ENCODE data around the gene S100A6.
A peak's percentile ranks its signal among the peaks of the same experiment; 100 is the strongest.
"Not testable (repeated sequence)": the region's sequence is repeated elsewhere in the genome, so short reads cannot be mapped to it uniquely, and the experiment has no call there.

Gene S100A6

GRCh38 chr1:153535242-153536011 lies at the start of gene S100A6:
Gene S100A6 (minus strand): TSS chr1:153535991. CDS start chr1:153535339, 652 bp downstream.
- no peak for DNase-seq (ENCODE audit: low read depth in 2 of 2)

- no peak for DNase-seq (ENCODE audit: low read depth in 2 of 2)
Observed at GRCh38 chr1:153585006-153585405, 49.2 kb upstream of the S100A6 start.

GRCh38 chr1:153583976-153584375 lies 48.2 kb upstream of the S100A6 start:
- no peak for DNase-seq (ENCODE audit: low read depth in 2 of 2)

GRCh38 chr1:153583514-153583913 lies 47.7 kb upstream of the S100A6 start:
- DNase-seq (ENCODE audit: low read depth in 2 of 2) = not testable (repeated sequence)

GRCh38 chr1:153582836-153583235 lies 47.0 kb upstream of the S100A6 start:
- not testable (repeated sequence) for DNase-seq (ENCODE audit: low read depth in 2 of 2)

- DNase-seq (ENCODE audit: low read depth in 2 of 2) = no peak
Observed at GRCh38 chr1:153578936-153579335, 43.1 kb upstream of the S100A6 start.

GRCh38 chr1:153578490-153578889 lies 42.7 kb upstream of the S100A6 start:
- DNase-seq (ENCODE audit: low read depth in 2 of 2) = no peak

- DNase-seq (ENCODE audit: low read depth in 2 of 2) = no peak
Observed at GRCh38 chr1:153577624-153578051, 41.8 kb upstream of the S100A6 start.

- DNase-seq (ENCODE audit: low read depth in 2 of 2) = no peak
Observed at GRCh38 chr1:153577138-153577537, 41.3 kb upstream of the S100A6 start.

GRCh38 chr1:153575497-153575896 lies 39.7 kb upstream of the S100A6 start:
- DNase-seq (ENCODE audit: low read depth in 2 of 2) = not testable (repeated sequence)

- not testable (repeated sequence) for DNase-seq (ENCODE audit: low read depth in 2 of 2)
Observed at GRCh38 chr1:153575081-153575491, 39.3 kb upstream of the S100A6 start.

GRCh38 chr1:153573351-153573750 lies 37.6 kb upstream of the S100A6 start:
- no peak for DNase-seq (ENCODE audit: low read depth in 2 of 2)

- DNase-seq (ENCODE audit: low read depth in 2 of 2) = peak; percentile 57 to 64
Observed at GRCh38 chr1:153572569-153573015, 36.8 kb upstream of the S100A6 start.

GRCh38 chr1:153571706-153572105 lies 35.9 kb upstream of the S100A6 start:
- no peak for DNase-seq (ENCODE audit: low read depth in 2 of 2)

- no peak for DNase-seq (ENCODE audit: low read depth in 2 of 2)
Observed at GRCh38 chr1:153570874-153571273, 35.1 kb upstream of the S100A6 start.

GRCh38 chr1:153569465-153569864 lies 33.7 kb upstream of the S100A6 start:
- DNase-seq (ENCODE audit: low read depth in 2 of 2) = no peak

- peak; percentile 82 to 83 for DNase-seq (ENCODE audit: low read depth in 2 of 2)
Observed at GRCh38 chr1:153568367-153569099, 32.7 kb upstream of the S100A6 start.

GRCh38 chr1:153567621-153568366 lies 32.0 kb upstream of the S100A6 start:
- peak; percentile 71 to 73 for DNase-seq (ENCODE audit: low read depth in 2 of 2)

- DNase-seq (ENCODE audit: low read depth in 2 of 2) = peak; percentile 87 to 90
Observed at GRCh38 chr1:153566414-153567371, 30.9 kb upstream of the S100A6 start.

- peak; percentile 60 to 67 for DNase-seq (ENCODE audit: low read depth in 2 of 2)
Observed at GRCh38 chr1:153565529-153566374, 30.0 kb upstream of the S100A6 start, which contains the start of gene S100A2. Gene S100A2 (minus strand): TSS chr1:153565844. CDS start chr1:153563877, 1,967 bp downstream.
